K562 (cell line): Measurements from ENCODE around the gene CENPX. TPM values are rescaled to one million over a fixed set of nuclear protein-coding genes. Genes with fewer than 3 reads are reported as not detected.
A peak's percentile ranks its signal among the peaks of the same experiment; 100 is the strongest.

ENCODE experiments used
- ATAC-seq: fragments of 200-7000 bp; cut with Tn5 transposase; 3 replicates; pipeline ENCODE4 v1.9.1; 2020; ENCODE audit warnings: moderate library complexity
- BruUV-seq: library from RNA; stranded (reverse); fragments of 400-500 nt; replicated peaks from 2 replicates; lab custom pipeline; 2021; lab: Mats Ljungman, UMichigan
- CTCF ChIA-PET: fragments of 300-600 bp; formaldehyde crosslinking; extraction: SDS; loops from one replicate; lab custom pipeline; 2021; ENCODE audit warnings: low intra/inter-chr PET ratio; lab: Yijun Ruan, JAX
- POLR2A ChIA-PET: fragments of 300-600, 350-650 bp; sonication (Branson Sonifier 250); formaldehyde crosslinking; extraction: SDS; loops from one replicate; lab custom pipeline; 2021; ENCODE audit warnings: antibody characterized with exemption, inconsistent platforms; lab: Yijun Ruan, JAX
- DNase-seq, 4 experiments: peaks; one replicate each; pipeline versions ENCODE4 v3.0.0 to v3.0.0-alpha.2; 2011 to 2018; ENCODE audit warnings: low spot score in 3 of 4, mixed read lengths in 3 of 4; ENCODE audit errors: extremely low read depth in 1 of 4
- FAIRE-seq: peaks from 2 replicates; lab custom pipeline; 2011; peaks lifted over from hg19 to GRCh38; lab: Jason Lieb, UNC
- H2AFZ ChIP-seq: 2 replicates; pipeline ENCODE4 v1.6.0; 2011; ENCODE audit warnings: low read depth, low read length, control low read depth, inconsistent platforms
- H3K27ac ChIP-seq: fragments of 200-600 bp; 3 replicates; pipeline ENCODE4 v1.8.0; 2011; ENCODE audit warnings: low read depth, mild to moderate bottlenecking, control low read depth, inconsistent platforms, low read length, moderate library complexity, mixed read lengths; ENCODE audit errors: extremely low read depth
- H3K27me3 ChIP-seq, 2 experiments: fragments of 300-600 bp in 1 of 2; 2 replicates in 1 of 2; 3 replicates in 1 of 2; pipeline versions ENCODE4 v1.6.0 to v1.8.0; 2011; ENCODE audit warnings: inconsistent platforms in 2 of 2, low read length in 2 of 2, mild to moderate bottlenecking in 1 of 2, mixed read lengths in 1 of 2, moderate library complexity in 1 of 2; ENCODE audit not compliant: control insufficient read depth in 2 of 2, insufficient read depth in 2 of 2
- H3K36me3 ChIP-seq: fragments of 300-600 bp; 3 replicates; pipeline ENCODE4 v1.8.0; 2011; ENCODE audit warnings: mild to moderate bottlenecking, low read length, inconsistent platforms; ENCODE audit not compliant: control insufficient read depth, insufficient read depth
- H3K4me1 ChIP-seq, 2 experiments: fragments of 200-600 bp in 1 of 2; replicated peaks in 1 of 2; 2 replicates in 1 of 2; 3 replicates in 1 of 2; pipeline versions ENCODE4 v1.5.1 to v1.8.0; 2011; ENCODE audit warnings: inconsistent platforms in 2 of 2, low read length in 2 of 2, mild to moderate bottlenecking in 1 of 2, mixed read lengths in 1 of 2, moderate library complexity in 1 of 2; ENCODE audit not compliant: control insufficient read depth in 2 of 2, insufficient read depth in 2 of 2
- H3K4me2 ChIP-seq: 2 replicates; pipeline ENCODE4 v1.6.1; 2011; ENCODE audit warnings: low read length, control low read depth, inconsistent platforms, mixed read lengths; ENCODE audit not compliant: insufficient read depth
- H3K4me3 ChIP-seq: fragments of 200-600 bp; sonication (generic), shearing (Covaris generic); 2 replicates; pipeline ENCODE4 v1.5.1; 2016; ENCODE audit warnings: control low read depth, inconsistent platforms
- H3K79me2 ChIP-seq: fragments of 200-600 bp; 3 replicates; pipeline ENCODE4 v1.8.0; 2011; ENCODE audit warnings: low read length, inconsistent platforms; ENCODE audit not compliant: control insufficient read depth, insufficient read depth
- H3K9ac ChIP-seq, 2 experiments: 2 replicates each; pipeline versions ENCODE4 v1.6.0 to v1.6.1; 2011; ENCODE audit warnings: low read depth in 2 of 2, low read length in 2 of 2, control low read depth in 1 of 2, inconsistent platforms in 1 of 2, mild to moderate bottlenecking in 1 of 2, mixed read lengths in 1 of 2; ENCODE audit not compliant: insufficient read depth in 1 of 2
- H3K9me1 ChIP-seq: one replicate; pipeline ENCODE4 v1.6.0; 2011; ENCODE audit warnings: inconsistent platforms, mild to moderate bottlenecking, low read length, moderate library complexity; ENCODE audit not compliant: control insufficient read depth, insufficient read depth
- H3K9me3 ChIP-seq: replicated peaks from 2 replicates; pipeline ENCODE4 v1.5.1; 2011; ENCODE audit warnings: low read depth, low read length, inconsistent platforms; ENCODE audit not compliant: control insufficient read depth, insufficient read depth
- H4K20me1 ChIP-seq: replicated peaks from 2 replicates; pipeline ENCODE4 v1.6.1; 2011; ENCODE audit warnings: low read length, inconsistent platforms, mixed read lengths; ENCODE audit not compliant: control insufficient read depth, insufficient read depth
- ARHGAP35 ChIP-seq: fragments of 450-650 bp; IDR thresholded peaks from 2 replicates; pipeline ENCODE4 v1.6.1; 2018; ENCODE audit not compliant: partially characterized antibody
- CBX5 ChIP-seq: IDR thresholded peaks from 2 replicates; pipeline ENCODE4 v1.6.1; 2014; ENCODE audit warnings: low read depth, borderline replicate concordance
- ERF ChIP-seq: fragments of 450-650 bp; formaldehyde crosslinking; IDR thresholded peaks from 2 replicates; pipeline ENCODE4 v1.4.0; 2020; ENCODE audit warnings: mild to moderate bottlenecking, mixed read lengths
- PTRF ChIP-seq: fragments of 450-650 bp; IDR thresholded peaks from 2 replicates; pipeline ENCODE4 v1.6.1; 2016; ENCODE audit warnings: mild to moderate bottlenecking, missing genetic modification characterization, missing compliant biosample characterization
- SRSF1 ChIP-seq: fragments of 200-400 bp; formaldehyde crosslinking; IDR thresholded peaks from 2 replicates; pipeline ENCODE4 v1.6.1; 2017; ENCODE audit warnings: mild to moderate bottlenecking, low read depth, low read length, moderate library complexity
- THAP12 ChIP-seq: fragments of 250-450 bp; sonication (Bioruptor Pico); IDR thresholded peaks from 2 replicates; pipeline ENCODE4 v1.9.0; 2021; ENCODE audit warnings: mild to moderate bottlenecking, inconsistent platforms
- THRAP3 ChIP-seq: fragments of 450-650 bp; IDR thresholded peaks from 2 replicates; pipeline ENCODE4 v1.6.1; 2016; ENCODE audit warnings: mild to moderate bottlenecking, inconsistent platforms, borderline replicate concordance
- ZNF146 ChIP-seq: IDR thresholded peaks from one replicate; pipeline ENCODE4 v1.6.1; 2018; ENCODE audit warnings: missing compliant biosample characterization; ENCODE audit not compliant: unreplicated experiment
- ZNF384 ChIP-seq: IDR thresholded peaks from 2 replicates; pipeline ENCODE4 v1.6.1; 2012; ENCODE audit warnings: low read depth, low read length, improper control_type of control experiment
- ZNF696 ChIP-seq: fragments of 250-450 bp; sonication (Bioruptor Pico); conservative IDR thresholded peaks from 2 replicates; pipeline ENCODE4 v1.4.0; 2020; ENCODE audit warnings: mild to moderate bottlenecking, moderate library complexity
- ZNF77 ChIP-seq: fragments of 250-450 bp; sonication (Bioruptor Pico); IDR thresholded peaks from 2 replicates; pipeline ENCODE4 v1.5.0; 2020
- WGBS: fragments of 100-300 bp; shearing (Covaris generic); methylation state at CpG from one replicate; pipeline ENCODE4 v1.1.6; 2016; ENCODE audit warnings: low coverage, mixed read lengths; ENCODE audit not compliant: insufficient coverage; ENCODE audit errors: missing lambda C conversion rate; 5-methylcytosine and 5-hydroxymethylcytosine counted together
- in situ Hi-C: fragments of 300-500 bp; cut with MboI; formaldehyde crosslinking; loops from 4 replicates; pipeline ENCODE4 v1.15.0; 2018; ENCODE audit warnings: inconsistent platforms, mixed read lengths
- intact Hi-C: fragments of 100-400 bp; cut with micrococcal nuclease; formaldehyde crosslinking; loops from 2 replicates; pipeline ENCODE4 v1.14.2; 2022
- polyA plus RNA-seq, 8 experiments: library from polyadenylated mRNA; depleted of rRNA in 4 of 8; stranded (reverse) in 5 of 8; unstranded in 3 of 8; fragments of >200 nt; fragmentation: Nextera tagmentation in 2 of 8; fragmentation: Illumina TruSeq in 1 of 8; extraction: Ambion mirVana in 2 of 8; extraction: Trizol in 1 of 8; gene quantifications; 2 replicates each; pipeline versions ENCODE4 v1.2.1 to v1.2.3, GENCODE V29; 2011 to 2014; ENCODE audit warnings: inconsistent platforms in 1 of 8, missing spikeins in 1 of 8
- total RNA-seq, 7 experiments: library from RNA; depleted of rRNA in 6 of 7; stranded (reverse); fragments of >200 nt in 6 of 7; fragmentation: Illumina TruSeq in 2 of 7; extraction: Trizol in 2 of 7; gene quantifications; 2 replicates each; pipeline versions ENCODE4 v1.2.1 to v1.2.3, GENCODE V29; 2011 to 2021; ENCODE audit warnings: low replicate concordance in 1 of 7

Gene CENPX
- total and polyA plus RNA-seq, 9 of the 15 experiments (the other 6 are each of a cell fraction or from before 2014, with no cell fraction given), result 32.7 to 352 (median 127) TPM

- Histone ChIP-seq H3K27me3 (no peaks in the 10 kb centered on the region), H3K9me1 (no peaks in the 10 kb centered on the region), H3K79me2 (peaks cover 30% of the 10 kb centered on the region), H2AFZ (no peak overlapping the region), H3K4me1 (peaks cover 9 to 88% of the 10 kb centered on the region in 2 experiments), H3K27ac (no peak overlapping the region), H4K20me1 (peaks cover 11% of the 10 kb centered on the region), H3K4me2 (no peak overlapping the region), H3K9me3 (no peaks in the 10 kb centered on the region), H3K4me3 (no peak overlapping the region), H3K36me3 (peaks cover 8% of the 10 kb centered on the region; the same call in 1 of the 3 replicates), H3K9ac (peak overlapping the region in 1 of 2 experiments; percentile 97; a peak in 2 of 4 replicates)
- TF ChIP-seq ERF (CRISPR knock-in tag) (no peak), ZNF384 (no peak), THRAP3 (no peak), ZNF146 (CRISPR knock-in tag) (no peak), ARHGAP35 (no peak)
- BruUV-seq, result no TSS peak
- in situ Hi-C loops, result no loop called here
- intact Hi-C loops, result no loop called here
- ChIA-PET POLR2A (no interaction called here), CTCF (no interaction called here)
- no peak for DNase-seq
- FAIRE-seq, result no peak
- WGBS, result 79% methylated on average over 13 of the region's 25 CpGs
- ATAC-seq, result no peak
Observed at GRCh38 chr17:82025401-82026107, 2.9 kb upstream of the CENPX start.

GRCh38 chr17:82024859-82025258 lies 2.2 kb upstream of the CENPX start:
- Histone ChIP-seq H3K4me2 (no peak overlapping the region), H3K9me1 (no peaks in the 10 kb centered on the region), H3K9ac (peak overlapping the region in 1 of 2 experiments; percentile 97; a peak in 2 of 4 replicates), H3K27ac (no peak overlapping the region), H3K4me3 (no peak overlapping the region), H3K9me3 (no peaks in the 10 kb centered on the region), H4K20me1 (peaks cover 17% of the 10 kb centered on the region), H3K36me3 (peaks cover 14% of the 10 kb centered on the region; the same call in 1 of the 3 replicates), H3K79me2 (peaks cover 36% of the 10 kb centered on the region), H2AFZ (no peak overlapping the region), H3K27me3 (no peaks in the 10 kb centered on the region), H3K4me1 (peaks cover 14 to 88% of the 10 kb centered on the region in 2 experiments)
- no peak for DNase-seq
- no peak for FAIRE-seq
- POLR2A ChIA-PET, result no interaction called here
- no peak for ATAC-seq
- in situ Hi-C loops (no loop called here), intact Hi-C loops (loop anchor here (5.0 kb wide), 1 partner anchor 48 kb away; the partner anchor contains the start of gene ASPSCR1)
- CTCF ChIA-PET, result no interaction called here
- BruUV-seq, result no TSS peak
- 98% methylated on average over 15 of the region's 17 CpGs for WGBS
- TF ChIP-seq CBX5 (no peak), THAP12 (CRISPR knock-in tag) (no peak), ZNF77 (CRISPR knock-in tag) (no peak), SRSF1 (no peak), PTRF (tag) (no peak), ZNF696 (CRISPR knock-in tag) (no peak)
